WERI-Rb-1 (cell line): ENCODE results near the gene IPP.
A peak's percentile ranks its signal among the peaks of the same experiment; 100 is the strongest.
"Not testable (repeated sequence)": the region's sequence is repeated elsewhere in the genome, so short reads cannot be mapped to it uniquely, and the experiment has no call there.

ENCODE experiments used
- DNase-seq: peaks from one replicate; pipeline ENCODE4 v3.0.0-alpha.2; 2020
- H3K27ac ChIP-seq: fragments of 250-450 bp; sonication (Bioruptor Pico); 2 replicates; pipeline ENCODE4 v1.5.1; 2020; ENCODE audit warnings: mild to moderate bottlenecking, moderate library complexity
- H3K27me3 ChIP-seq: fragments of 250-450 bp; sonication (Bioruptor Pico); 2 replicates; pipeline ENCODE4 v1.5.1; 2021; ENCODE audit warnings: mild to moderate bottlenecking, low read depth, moderate library complexity; ENCODE audit not compliant: insufficient read depth, severe bottlenecking
- H3K36me3 ChIP-seq: fragments of 250-450 bp; sonication (Bioruptor Pico); 2 replicates; pipeline ENCODE4 v1.5.1; 2020; ENCODE audit warnings: mild to moderate bottlenecking, moderate library complexity
- H3K4me3 ChIP-seq: 2 replicates; pipeline ENCODE4 v1.5.1; 2011; ENCODE audit warnings: low read depth, mild to moderate bottlenecking, control low read depth, low read length
- H3K9me3 ChIP-seq: fragments of 250-450 bp; sonication (Bioruptor Pico); 2 replicates; pipeline ENCODE4 v1.5.1; 2021; ENCODE audit warnings: mild to moderate bottlenecking, moderate library complexity; ENCODE audit not compliant: severe bottlenecking
- TF ChIP-seq, protein P1 (sequence below): IDR thresholded peaks from 2 replicates; pipeline ENCODE4 v1.5.1; 2011; ENCODE audit warnings: low read depth, mild to moderate bottlenecking, control low read depth, inconsistent platforms, low read length

The IPP gene

DNA sequence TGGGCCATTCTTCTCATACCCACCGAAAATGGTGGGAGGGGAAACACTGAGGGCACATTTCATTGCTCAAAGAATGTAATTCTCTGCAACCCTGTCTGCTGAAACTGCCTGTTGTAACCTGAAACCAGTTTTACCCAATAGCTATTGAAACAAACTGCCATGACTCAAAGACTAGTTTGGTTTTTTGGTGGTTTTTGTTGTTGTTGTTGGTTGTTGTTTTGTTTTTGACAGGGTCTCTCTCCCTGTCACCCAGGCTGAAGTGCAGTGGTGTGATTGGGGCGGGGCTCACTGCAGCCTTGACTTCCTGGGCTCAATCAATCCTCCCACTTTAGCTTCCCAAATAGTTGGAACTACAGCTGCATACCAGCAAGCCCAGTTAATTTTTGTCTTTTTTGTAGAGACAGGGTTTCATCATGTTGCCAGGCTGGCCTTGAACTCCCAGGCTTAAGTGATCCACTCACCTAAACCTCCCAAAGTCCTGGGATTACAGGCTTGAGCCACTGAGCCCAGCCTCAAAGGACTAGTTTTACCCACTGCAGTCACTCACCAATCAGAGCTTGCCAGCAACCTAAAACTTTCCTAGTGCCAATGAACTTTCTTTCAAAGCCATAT is 2.1 kb upstream of the IPP start:
- DNase-seq = no peak
- TF ChIP-seq, protein P1, sequence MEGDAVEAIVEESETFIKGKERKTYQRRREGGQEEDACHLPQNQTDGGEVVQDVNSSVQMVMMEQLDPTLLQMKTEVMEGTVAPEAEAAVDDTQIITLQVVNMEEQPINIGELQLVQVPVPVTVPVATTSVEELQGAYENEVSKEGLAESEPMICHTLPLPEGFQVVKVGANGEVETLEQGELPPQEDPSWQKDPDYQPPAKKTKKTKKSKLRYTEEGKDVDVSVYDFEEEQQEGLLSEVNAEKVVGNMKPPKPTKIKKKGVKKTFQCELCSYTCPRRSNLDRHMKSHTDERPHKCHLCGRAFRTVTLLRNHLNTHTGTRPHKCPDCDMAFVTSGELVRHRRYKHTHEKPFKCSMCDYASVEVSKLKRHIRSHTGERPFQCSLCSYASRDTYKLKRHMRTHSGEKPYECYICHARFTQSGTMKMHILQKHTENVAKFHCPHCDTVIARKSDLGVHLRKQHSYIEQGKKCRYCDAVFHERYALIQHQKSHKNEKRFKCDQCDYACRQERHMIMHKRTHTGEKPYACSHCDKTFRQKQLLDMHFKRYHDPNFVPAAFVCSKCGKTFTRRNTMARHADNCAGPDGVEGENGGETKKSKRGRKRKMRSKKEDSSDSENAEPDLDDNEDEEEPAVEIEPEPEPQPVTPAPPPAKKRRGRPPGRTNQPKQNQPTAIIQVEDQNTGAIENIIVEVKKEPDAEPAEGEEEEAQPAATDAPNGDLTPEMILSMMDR = no peak
- H3K27ac ChIP-seq = no peak overlapping the region

DNA sequence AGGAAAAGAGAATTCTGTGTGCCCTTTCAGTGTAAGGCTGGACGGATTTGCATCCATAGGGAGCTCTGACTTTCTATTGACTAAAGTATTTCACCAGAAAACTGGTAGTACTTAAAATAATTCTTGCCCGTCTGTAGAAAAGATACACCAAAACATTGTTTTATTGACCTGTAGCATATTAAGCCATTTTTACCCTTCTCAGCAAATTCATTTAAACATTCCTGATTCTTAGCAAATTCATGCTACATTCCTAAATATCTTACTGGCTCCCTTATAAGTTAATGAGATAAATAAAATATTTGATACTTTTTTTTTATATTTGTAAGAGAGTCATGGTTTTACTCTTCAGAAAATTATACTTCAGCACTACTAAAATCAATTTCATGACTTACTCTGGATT is 1.6 kb upstream of the IPP start:
- TF ChIP-seq, protein P1 = no peak
- H3K9me3 ChIP-seq = peaks cover 10% of the 10 kb centered on the region
- H3K27ac ChIP-seq = no peak overlapping the region
- DNase-seq = no peak
- H3K36me3 ChIP-seq = no peaks in the 10 kb centered on the region
- no peaks in the 10 kb centered on the region for H3K27me3 ChIP-seq
- no peak overlapping the region for H3K4me3 ChIP-seq

More for the DNA sequence above, 2.1 kb upstream of the IPP start:
- Histone ChIP-seq H3K27me3 (no peaks in the 10 kb centered on the region), H3K36me3 (no peaks in the 10 kb centered on the region), H3K4me3 (no peak overlapping the region), H3K9me3 (peaks cover 10% of the 10 kb centered on the region)

DNA sequence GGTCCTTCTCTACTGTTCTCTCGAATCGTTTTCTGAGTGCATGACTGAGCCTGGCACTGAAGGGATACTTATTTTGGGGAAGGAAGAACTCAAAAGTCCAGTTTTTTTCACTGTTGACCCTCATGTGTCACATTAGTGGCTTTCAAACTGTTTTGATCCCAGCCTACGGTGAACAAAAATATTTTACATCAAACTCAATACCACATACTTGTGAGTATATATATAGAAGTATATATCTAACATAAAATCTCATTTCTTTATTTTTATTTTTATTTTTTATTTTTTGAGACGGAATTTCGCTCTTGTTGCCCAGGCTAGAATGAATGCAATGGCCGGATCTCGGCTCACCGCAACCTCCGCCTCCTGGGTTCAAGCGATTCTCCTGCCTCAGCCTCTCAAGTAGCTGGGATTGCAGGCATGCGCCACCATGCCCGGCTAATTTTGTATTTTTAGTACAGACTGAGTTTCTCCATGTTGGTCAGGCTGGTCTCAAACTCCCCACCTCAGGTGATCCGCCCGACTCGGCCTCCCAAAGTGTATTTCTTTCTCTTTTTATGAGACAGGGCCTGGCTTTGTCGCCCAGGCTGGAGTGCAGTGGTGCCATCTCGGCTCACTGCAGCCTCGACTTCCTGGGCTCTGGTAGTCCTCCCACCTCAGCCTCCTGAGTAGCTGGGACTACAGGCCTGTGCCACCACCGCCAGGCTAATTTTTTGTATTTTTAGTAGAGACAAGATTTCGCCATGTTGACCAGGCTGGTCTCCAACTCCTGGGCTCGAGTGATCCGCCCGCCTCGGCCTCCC is 786 bp upstream of the IPP start:
- peaks cover 10% of the 10 kb centered on the region for H3K9me3 ChIP-seq
- peak overlapping the region; percentile 74 for H3K4me3 ChIP-seq
- H3K27me3 ChIP-seq, DNase-seq, H3K36me3 ChIP-seq: not testable (repeated sequence)
- H3K27ac ChIP-seq = peak overlapping the region; percentile 85

DNA sequence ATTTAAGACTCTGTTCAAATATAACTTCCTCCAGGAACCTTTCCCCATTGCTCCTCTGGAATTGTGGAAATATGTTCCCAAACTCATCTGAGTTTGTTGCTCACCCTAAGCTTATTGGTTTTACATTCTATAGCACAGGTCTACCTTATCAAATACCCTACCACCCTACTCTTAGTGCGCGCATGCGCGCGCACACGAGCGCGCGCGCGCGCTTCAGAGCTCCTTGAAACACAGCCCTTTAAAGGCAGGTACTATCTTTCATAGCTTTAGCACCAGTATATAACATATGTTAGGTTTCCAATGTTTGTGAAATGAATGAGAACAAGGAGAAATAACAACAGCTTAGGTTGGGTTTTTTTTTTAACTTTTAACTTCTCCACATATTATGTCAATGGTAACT is 3.5 kb downstream of the IPP start:
- Histone ChIP-seq H3K4me3 (no peak overlapping the region), H3K27me3 (no peaks in the 10 kb centered on the region), H3K27ac (no peak overlapping the region), H3K36me3 (no peaks in the 10 kb centered on the region), H3K9me3 (no peaks in the 10 kb centered on the region)
- TF ChIP-seq, protein P1 = no peak
- no peak for DNase-seq

DNA sequence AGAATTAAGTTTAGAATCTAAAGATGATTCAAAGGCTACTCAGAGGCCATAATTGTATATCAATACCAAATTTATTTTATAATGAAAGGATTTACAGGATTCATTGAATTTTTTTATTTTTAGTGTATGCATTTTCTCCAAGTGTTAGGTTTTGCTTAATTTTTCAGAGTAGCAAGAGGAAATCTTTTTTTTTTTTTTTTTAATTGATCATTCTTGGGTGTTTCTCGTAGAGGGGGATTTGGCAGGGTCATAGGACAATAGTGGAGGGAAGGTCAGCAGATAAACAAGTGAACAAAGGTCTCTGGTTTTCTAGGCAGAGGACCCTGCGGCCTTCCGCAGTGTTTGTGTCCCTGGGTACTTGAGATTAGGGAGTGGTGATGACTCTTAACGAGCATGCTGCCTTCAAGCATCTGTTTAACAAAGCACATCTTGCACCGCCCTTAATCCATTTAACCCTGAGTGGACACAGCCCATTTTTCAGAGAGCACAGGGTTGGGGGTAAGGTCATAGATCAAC is 10.8 kb downstream of the IPP start:
- not testable (repeated sequence) for H3K27me3 ChIP-seq, H3K27ac ChIP-seq, DNase-seq, H3K4me3 ChIP-seq, H3K9me3 ChIP-seq, H3K36me3 ChIP-seq

DNA sequence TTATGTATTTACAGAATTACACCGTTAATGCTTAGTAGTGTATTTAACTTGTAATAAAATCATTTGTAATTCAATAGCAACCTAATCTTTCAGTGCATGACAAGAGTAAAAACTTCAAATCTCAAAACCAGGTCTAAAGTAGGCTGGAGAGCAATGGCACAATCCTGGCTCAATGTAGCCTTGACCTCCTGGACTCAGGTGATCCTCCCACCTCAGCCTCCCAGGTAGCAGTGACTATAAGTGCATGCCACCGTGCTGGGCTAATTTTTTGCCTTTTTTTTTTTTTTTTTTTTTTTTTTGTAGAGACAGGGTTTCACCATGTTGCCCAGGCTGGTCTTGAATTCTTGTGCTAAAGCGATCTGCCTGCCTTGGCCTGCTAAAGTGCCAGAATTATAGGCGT is 11.3 kb downstream of the IPP start:
- no peaks in the 10 kb centered on the region for H3K9me3 ChIP-seq
- no peaks in the 10 kb centered on the region for H3K27me3 ChIP-seq
- TF ChIP-seq, protein P1 = no peak
- H3K36me3 ChIP-seq = peaks cover 6% of the 10 kb centered on the region; the same call in 1 of the 2 replicates
- H3K27ac ChIP-seq = no peak overlapping the region
- DNase-seq = no peak
- H3K4me3 ChIP-seq = no peak overlapping the region
